Adipose tissue (tissue), 3 donors: ENCODE results near the gene AIDA. TPM values are rescaled to one million over a fixed set of nuclear protein-coding genes. Genes with fewer than 3 reads are reported as not detected.

ENCODE experiments used
- H3K27ac ChIP-seq: one replicate; pipeline ENCODE4 v1.5.1; 2013; ENCODE audit warnings: low read depth, low read length
- WGBS, 3 donors: extraction: QIAGEN DNeasy Blood & Tissue Kit; methylation state at CpG; one replicate each; pipeline ENCODE4 v1.1.7; 2013; 5-methylcytosine and 5-hydroxymethylcytosine counted together
- polyA plus RNA-seq, 3 donors: library from polyadenylated mRNA; stranded (reverse); fragments of 200-250 nt; gene quantifications; one replicate each; pipeline ENCODE4 v1.2.3, GENCODE V29; 2013
- donor health status: healthy with polysubstance abuse.
- donor health status: Bipolar disorder and iron deficiency.
- donor health status: healthy.

Gene AIDA
- polyA plus RNA-seq, 3 donors = 22.9 to 121 (median 58.0) TPM

DNA sequence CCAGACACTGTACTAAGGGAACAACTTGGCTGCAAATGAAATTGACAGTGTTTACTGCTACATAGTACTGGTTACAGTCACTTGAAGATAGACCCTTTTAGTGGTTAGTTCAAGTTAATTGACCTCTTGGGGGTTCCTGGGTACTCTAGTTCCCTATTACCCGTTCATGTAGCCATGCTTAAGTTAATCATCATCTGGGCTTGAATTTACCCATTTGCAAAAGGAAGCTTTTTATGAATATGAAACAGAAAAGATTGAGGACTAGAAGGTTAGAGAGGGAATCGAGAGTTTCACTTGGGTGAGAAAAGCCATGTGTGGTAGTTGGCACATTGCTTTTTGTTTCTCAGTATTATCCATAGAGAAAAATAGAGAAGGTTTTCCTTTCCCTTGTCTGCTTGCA lies 91.7 kb downstream of the AIDA start:
- 48 to 76% (median 76%) methylated on average over 2 of the region's 2 CpGs for WGBS, 3 donors
- H3K27ac ChIP-seq = no peak overlapping the region

- no peak overlapping the region for H3K27ac ChIP-seq
- WGBS, 3 donors = 12 to 19% (median 18%) methylated on average over 20 of the region's 20 CpGs
Measured at GRCh38 chr1:222618880-222619596, 93.3 kb downstream of the AIDA start.

Other genes with a start within 250 kb of the AIDA start
- gene HHIPL2, start 164.4 kb downstream of the AIDA start, polyA plus RNA-seq = under 1 TPM in 1 of 3 donors, not detected in 2; 0.24 TPM
- gene TAF1A, start 122.6 kb downstream of the AIDA start, polyA plus RNA-seq = 1 to 10 TPM; 1.0 to 3.1 (median 2.9) TPM
- gene MIA3, start 94.4 kb downstream of the AIDA start, polyA plus RNA-seq = 10 to 100 TPM; 12.5 to 41.6 (median 30.3) TPM
- gene BROX, start 73 bp upstream of the AIDA start, polyA plus RNA-seq = 10 to 100 TPM in 1 of 3 donors, 1 to 10 TPM in 2; 6.4 to 15.3 (median 8.1) TPM
- gene FAM177B, start 24.7 kb upstream of the AIDA start, polyA plus RNA-seq = 1 to 10 TPM in 1 of 3 donors, under 1 TPM in 2; 0.10 to 2.1 (median 0.67) TPM
- 1 to 10 TPM; 1.5 to 1.9 (median 1.9) TPM for gene DISP1, start 102.5 kb upstream of the AIDA start, polyA plus RNA-seq